H1 (cell line): Measurements from ENCODE around the gene INPP5B. TPM values are rescaled to one million over a fixed set of nuclear protein-coding genes. Genes with fewer than 3 reads are reported as not detected.

Experiments used
- CTCF ChIA-PET: fragments of 300-600 bp; sonication (Branson Sonifier 250); formaldehyde crosslinking; loops from one replicate; lab custom pipeline; 2021; ENCODE audit not compliant: partially characterized antibody; lab: Charles Lee
- POLR2A ChIA-PET: fragments of 300-600 bp; sonication (Branson Sonifier 250); formaldehyde crosslinking; loops from one replicate; lab custom pipeline; 2021; ENCODE audit warnings: inconsistent platforms; ENCODE audit not compliant: partially characterized antibody; lab: Charles Lee
- DNase-seq, 2 experiments: peaks; one replicate each; pipeline versions ENCODE4 v3.0.0 to v3.0.0-alpha.2; 2010 to 2022; ENCODE audit warnings: low spot score in 2 of 2, low read depth in 1 of 2, mixed read lengths in 1 of 2
- FAIRE-seq: peaks from 2 replicates; lab custom pipeline; 2011; peaks lifted over from hg19 to GRCh38; lab: Jason Lieb, UNC
- H2AFZ ChIP-seq: 2 replicates; pipeline ENCODE4 v1.8.1; 2012; ENCODE audit warnings: low read length, inconsistent platforms
- H2AK5ac ChIP-seq: 2 replicates; pipeline ENCODE4 v1.6.1; 2013; ENCODE audit warnings: low read depth, low read length
- H2BK120ac ChIP-seq: replicated peaks from 2 replicates; pipeline ENCODE3; 2013; ENCODE audit warnings: low read depth, low read length, inconsistent platforms
- H2BK12ac ChIP-seq: 2 replicates; pipeline ENCODE4 v1.6.1; 2013; ENCODE audit warnings: low read depth, low read length
- H2BK15ac ChIP-seq: 2 replicates; pipeline ENCODE4 v1.6.1; 2013; ENCODE audit warnings: low read length
- H2BK20ac ChIP-seq: 2 replicates; pipeline ENCODE4 v1.6.1; 2013; ENCODE audit warnings: low read length
- H2BK5ac ChIP-seq: 2 replicates; pipeline ENCODE4 v1.6.1; 2013; ENCODE audit warnings: low read depth, low read length
- H3K14ac ChIP-seq: 2 replicates; pipeline ENCODE4 v1.6.1; 2013; ENCODE audit warnings: inconsistent platforms; ENCODE audit not compliant: insufficient read length
- H3K18ac ChIP-seq: 2 replicates; pipeline ENCODE4 v1.6.1; 2013; ENCODE audit warnings: low read length; ENCODE audit errors: extremely low read depth
- H3K23ac ChIP-seq: 2 replicates; pipeline ENCODE4 v1.6.1; 2013; ENCODE audit warnings: inconsistent platforms; ENCODE audit not compliant: insufficient read length
- H3K23me2 ChIP-seq: 2 replicates; pipeline ENCODE4 v1.6.1; 2013; ENCODE audit warnings: low read depth, low read length
- H3K27ac ChIP-seq: 2 replicates; pipeline ENCODE4 v1.6.1; 2011; ENCODE audit warnings: low read depth, low read length, inconsistent platforms
- H3K27me3 ChIP-seq, 4 experiments: replicated peaks in 1 of 4; 1 replicate in 1 of 4; 2 replicates in 3 of 4; pipeline versions ENCODE4 v1.6.1 to v1.8.1; 2011 to 2013; ENCODE audit warnings: low read length in 3 of 4, mild to moderate bottlenecking in 3 of 4, inconsistent platforms in 2 of 4, mixed read lengths in 2 of 4, moderate library complexity in 1 of 4; ENCODE audit not compliant: control insufficient read depth in 3 of 4, insufficient read depth in 3 of 4; ENCODE audit errors: extremely low read depth in 1 of 4
- H3K36me3 ChIP-seq, 4 experiments: 2 replicates each; pipeline versions ENCODE4 v1.6.1 to v1.8.1; 2011 to 2013; ENCODE audit warnings: mild to moderate bottlenecking in 4 of 4, low read length in 3 of 4, moderate library complexity in 2 of 4, control low read depth in 1 of 4, inconsistent platforms in 1 of 4; ENCODE audit not compliant: insufficient read depth in 4 of 4, control insufficient read depth in 2 of 4
- H3K4ac ChIP-seq: replicated peaks from 2 replicates; pipeline ENCODE3; 2013; ENCODE audit warnings: low read length, low read depth, mixed read lengths, inconsistent platforms; ENCODE audit not compliant: insufficient read length
- H3K4me1 ChIP-seq, 4 experiments: replicated peaks in 1 of 4; 1 replicate in 1 of 4; 2 replicates in 3 of 4; pipeline versions ENCODE4 v1.6.1 to v1.8.1; 2011 to 2013; ENCODE audit warnings: low read length in 3 of 4, inconsistent platforms in 2 of 4, mixed read lengths in 1 of 4; ENCODE audit not compliant: insufficient read depth in 4 of 4, control insufficient read depth in 3 of 4
- H3K4me2 ChIP-seq, 2 experiments: 2 replicates each; pipeline versions ENCODE4 v1.6.1 to v1.8.1; 2011 to 2013; ENCODE audit warnings: low read depth in 2 of 2, low read length in 2 of 2, control low read depth in 1 of 2, inconsistent platforms in 1 of 2, mild to moderate bottlenecking in 1 of 2; ENCODE audit not compliant: insufficient read depth in 1 of 2
- H3K4me3 ChIP-seq, 4 experiments: fragments of 200-600, 300-600 bp in 1 of 4; sonication (generic), shearing (Covaris generic), sonication (Bioruptor Twin) in 1 of 4; 2 replicates each; pipeline versions ENCODE4 v1.5.1 to v1.8.1; 2011 to 2016; ENCODE audit warnings: low read length in 4 of 4, low read depth in 3 of 4, control low read depth in 2 of 4, inconsistent platforms in 2 of 4, mild to moderate bottlenecking in 2 of 4, mixed read lengths in 1 of 4, moderate library complexity in 1 of 4; ENCODE audit not compliant: insufficient read depth in 2 of 4; ENCODE audit errors: extremely low read depth in 1 of 4
- H3K56ac ChIP-seq: replicated peaks from 2 replicates; pipeline ENCODE3; 2013; ENCODE audit warnings: low read depth, mild to moderate bottlenecking, mixed read lengths, low read length, inconsistent platforms; ENCODE audit not compliant: insufficient read length
- H3K79me1 ChIP-seq: 2 replicates; pipeline ENCODE4 v1.6.1; 2013; ENCODE audit warnings: low read depth, low read length, control low read depth
- H3K79me2 ChIP-seq, 2 experiments: 2 replicates each; pipeline versions ENCODE4 v1.6.1 to v1.8.1; 2012 to 2013; ENCODE audit warnings: low read length in 2 of 2, mild to moderate bottlenecking in 2 of 2, inconsistent platforms in 1 of 2; ENCODE audit not compliant: insufficient read depth in 2 of 2, control insufficient read depth in 1 of 2
- H3K9ac ChIP-seq, 4 experiments: replicated peaks in 1 of 4; 1 replicate in 1 of 4; 2 replicates in 3 of 4; pipeline versions ENCODE4 v1.6.1 to v1.8.1; 2011 to 2013; ENCODE audit warnings: low read depth in 3 of 4, low read length in 3 of 4, control low read depth in 2 of 4, mild to moderate bottlenecking in 2 of 4, moderate library complexity in 2 of 4, inconsistent platforms in 1 of 4; ENCODE audit errors: extremely low read depth in 1 of 4
- H3K9me3 ChIP-seq, 2 experiments: 2 replicates each; pipeline versions ENCODE4 v1.6.1 to v1.8.1; 2012 to 2013; ENCODE audit warnings: mild to moderate bottlenecking in 2 of 2, moderate library complexity in 2 of 2, control low read depth in 1 of 2, inconsistent platforms in 1 of 2, low read depth in 1 of 2, low read length in 1 of 2, mixed read lengths in 1 of 2; ENCODE audit not compliant: insufficient read depth in 2 of 2
- H4K20me1 ChIP-seq, 2 experiments: replicated peaks in 1 of 2; 2 replicates each; pipeline versions ENCODE3 to v1.8.1; 2011 to 2013; ENCODE audit warnings: inconsistent platforms in 2 of 2, low read length in 2 of 2, mild to moderate bottlenecking in 1 of 2; ENCODE audit not compliant: insufficient read depth in 2 of 2, control insufficient read depth in 1 of 2
- H4K5ac ChIP-seq: 2 replicates; pipeline ENCODE4 v1.6.1; 2013; ENCODE audit warnings: low read length, low read depth, mixed read lengths, inconsistent platforms; ENCODE audit not compliant: insufficient read length
- H4K8ac ChIP-seq: 2 replicates; pipeline ENCODE4 v1.8.0; 2013; ENCODE audit warnings: mild to moderate bottlenecking, moderate library complexity, low read length, inconsistent platforms; ENCODE audit not compliant: insufficient read depth; ENCODE audit errors: extremely low read depth
- H4K91ac ChIP-seq: replicated peaks from 2 replicates; pipeline ENCODE3; 2013; ENCODE audit warnings: low read length, mixed read lengths, inconsistent platforms; ENCODE audit not compliant: insufficient read length
- ASH2L ChIP-seq: fragments of 200-600, 300-600 bp; sonication (generic); IDR thresholded peaks from one replicate; pipeline ENCODE4 v1.7.1; 2017; ENCODE audit warnings: low read length
- BCL11A ChIP-seq, 2 experiments: IDR thresholded peaks; one replicate each; pipeline ENCODE4 v1.6.1; 2011; ENCODE audit warnings: low read depth in 2 of 2, low read length in 2 of 2, mild to moderate bottlenecking in 2 of 2
- CBX8 ChIP-seq: fragments of 300-800, 300-1000 bp; sonication (generic); IDR thresholded peaks from 2 replicates; pipeline ENCODE4 v1.7.1; 2016; ENCODE audit warnings: low read depth, low read length, borderline replicate concordance
- CTCF ChIP-seq, 3 experiments: IDR thresholded peaks; 1 replicate in 2 of 3; 2 replicates in 1 of 3; pipeline versions ENCODE4 v1.5.1 to v1.6.1; 2011; ENCODE audit warnings: low read length in 3 of 3, mild to moderate bottlenecking in 3 of 3, inconsistent platforms in 2 of 3, low read depth in 1 of 3, moderate library complexity in 1 of 3; ENCODE audit not compliant: insufficient read depth in 1 of 3; ENCODE audit errors: control extremely low read depth in 1 of 3
- FOSL1 ChIP-seq: IDR thresholded peaks from 2 replicates; pipeline ENCODE4 v1.6.1; 2011; ENCODE audit warnings: mild to moderate bottlenecking, low read depth, low read length, moderate library complexity; ENCODE audit not compliant: insufficient read depth
- GTF2F1 ChIP-seq: IDR thresholded peaks from 2 replicates; pipeline ENCODE4 v1.6.1; 2012; ENCODE audit warnings: low read depth, low read length, improper control_type of control experiment, borderline replicate concordance
- POU5F1 ChIP-seq: IDR thresholded peaks from 2 replicates; pipeline ENCODE4 v1.6.1; 2011; ENCODE audit warnings: low read depth, mild to moderate bottlenecking, low read length, moderate library complexity
- SRF ChIP-seq: IDR thresholded peaks from 2 replicates; pipeline ENCODE4 v1.6.1; 2011; ENCODE audit warnings: mild to moderate bottlenecking, low read depth, low read length, moderate library complexity
- USF2 ChIP-seq: IDR thresholded peaks from 2 replicates; pipeline ENCODE4 v1.6.1; 2011; ENCODE audit warnings: low read length, improper control_type of control experiment
- YY1 ChIP-seq: IDR thresholded peaks from 2 replicates; pipeline ENCODE4 v1.6.1; 2011; ENCODE audit warnings: low read depth, mild to moderate bottlenecking, low read length
- WGBS, 2 experiments: shearing (Covaris generic) in 1 of 2; methylation state at CpG; one replicate each; pipeline versions ENCODE4 v1.1.6 to v1.1.7; 2013 to 2015; ENCODE audit warnings: low lambda C conversion rate in 2 of 2, mixed read lengths in 2 of 2, inconsistent platforms in 1 of 2, low coverage in 1 of 2, missing lambda C conversion rate in 1 of 2; ENCODE audit not compliant: insufficient replicate concordance in 2 of 2, insufficient coverage in 1 of 2, insufficient read length in 1 of 2; ENCODE audit errors: extremely low coverage in 1 of 2, missing lambda C conversion rate in 1 of 2; 5-methylcytosine and 5-hydroxymethylcytosine counted together
- polyA plus RNA-seq, 7 experiments: library from polyadenylated mRNA; depleted of rRNA in 3 of 7; stranded (reverse) in 5 of 7; unstranded in 2 of 7; fragments of >200 nt in 5 of 7; fragments of 200-250 nt in 2 of 7; gene quantifications; 1 replicate in 5 of 7; 2 replicates in 1 of 7; 4 replicates in 1 of 7; pipeline versions ENCODE4 v1.2.1 to v1.2.3, GENCODE V29; 2011 to 2013; ENCODE audit warnings: missing spikeins in 2 of 7, mixed read lengths in 2 of 7
- total RNA-seq: library from RNA; stranded (reverse); fragmentation: NEBNext Ultra II Directional; extraction: Animal tissue kit (Norgen Biotek cat#: 25700); gene quantifications from 2 replicates; pipeline ENCODE4 v1.2.1, GENCODE V29; 2021

The INPP5B gene
- total and polyA plus RNA-seq, 2 of the 8 experiments (the other 6 are each of a cell fraction or from before 2014, with no cell fraction given): 14.0 to 23.7 TPM

- 99% methylated on average over 4 of the region's 4 CpGs; no CpG with 5 or more reads in 1 of the 2 experiments for WGBS, 2 experiments
- no peaks in the 10 kb centered on the region for H3K27me3 ChIP-seq
- no peak overlapping the region for H4K5ac ChIP-seq
- no peak overlapping the region for H2BK12ac ChIP-seq
- peak overlapping the region in 1 of 2 experiments; percentile 66; a peak in 1 of 4 replicates for H3K4me2 ChIP-seq
- H2AFZ ChIP-seq: no peak overlapping the region
- no peaks in the 10 kb centered on the region for H3K36me3 ChIP-seq
- FAIRE-seq: no peak
- H2BK20ac ChIP-seq: no peak overlapping the region; the same call in 1 of the 2 replicates
- no peak overlapping the region for H3K4ac ChIP-seq
- H3K9ac ChIP-seq: no peak overlapping the region
- no peaks in the 10 kb centered on the region for H3K9me3 ChIP-seq
- peaks cover 0 to 20% of the 10 kb centered on the region in 2 experiments; a peak in 2 of 4 replicates for H3K79me2 ChIP-seq
- H2BK5ac ChIP-seq: no peak overlapping the region
- no peak overlapping the region for H2AK5ac ChIP-seq
- no peak for DNase-seq
- POLR2A ChIA-PET: interaction anchor here (1.0 kb wide), 2 partner anchors 9 to 15 kb away, joined by 3 read pairs; no protein-coding TSS in a partner anchor
- H3K4me3 ChIP-seq: no peak overlapping the region
- H3K79me1 ChIP-seq: no peaks in the 10 kb centered on the region; the same call in 1 of the 2 replicates
- no peak overlapping the region for H3K18ac ChIP-seq
- H3K4me1 ChIP-seq: peaks cover 0 to 3% (median 1%) of the 10 kb centered on the region in 4 experiments; a peak in 4 of 7 replicates
- H4K8ac ChIP-seq: no peak overlapping the region
- H2BK120ac ChIP-seq: no peak overlapping the region
- H4K91ac ChIP-seq: no peak overlapping the region
- peaks cover 0 to 2% of the 10 kb centered on the region in 2 experiments for H4K20me1 ChIP-seq
- no peak overlapping the region for H3K23ac ChIP-seq
- H2BK15ac ChIP-seq: no peak overlapping the region
- no peak overlapping the region for H3K14ac ChIP-seq
- H3K27ac ChIP-seq: no peak overlapping the region
- H3K56ac ChIP-seq: no peak overlapping the region
- CTCF ChIA-PET: interaction anchor here (1.0 to 1.2 kb wide), 2 partner anchors 42 to 73 kb away, joined by 3 read pairs; no protein-coding TSS in a partner anchor
- peaks cover 4% of the 10 kb centered on the region; the same call in 1 of the 2 replicates for H3K23me2 ChIP-seq
- TF ChIP-seq ASH2L: no peak
- TF ChIP-seq SRF: no peak
- TF ChIP-seq GTF2F1: no peak
- TF ChIP-seq CBX8: no peak
- TF ChIP-seq BCL11A (IDR thresholded peaks at IDR 0.05; ENCODE audit: low read depth in 2 of 2, low read length in 2 of 2): no peak
- TF ChIP-seq YY1: no peak
- TF ChIP-seq FOSL1: no peak
- TF ChIP-seq USF2: no peak
- no peak for TF ChIP-seq POU5F1
- no peak for TF ChIP-seq CTCF (IDR thresholded peaks at IDR 0.05; ENCODE audit: control extremely low read depth in 1 of 3, insufficient read depth in 1 of 3, low read depth in 1 of 3, low read length in 3 of 3)
These were observed 14.1 kb downstream of the INPP5B start for GRCh38 chr1:37932759-37933158.
